Measurements from ENCODE around the gene HCAR1.
"Not testable (repeated sequence)": the region's sequence is repeated elsewhere in the genome, so short reads cannot be mapped to it uniquely, and the experiment has no call there.

The HCAR1 gene

DNA sequence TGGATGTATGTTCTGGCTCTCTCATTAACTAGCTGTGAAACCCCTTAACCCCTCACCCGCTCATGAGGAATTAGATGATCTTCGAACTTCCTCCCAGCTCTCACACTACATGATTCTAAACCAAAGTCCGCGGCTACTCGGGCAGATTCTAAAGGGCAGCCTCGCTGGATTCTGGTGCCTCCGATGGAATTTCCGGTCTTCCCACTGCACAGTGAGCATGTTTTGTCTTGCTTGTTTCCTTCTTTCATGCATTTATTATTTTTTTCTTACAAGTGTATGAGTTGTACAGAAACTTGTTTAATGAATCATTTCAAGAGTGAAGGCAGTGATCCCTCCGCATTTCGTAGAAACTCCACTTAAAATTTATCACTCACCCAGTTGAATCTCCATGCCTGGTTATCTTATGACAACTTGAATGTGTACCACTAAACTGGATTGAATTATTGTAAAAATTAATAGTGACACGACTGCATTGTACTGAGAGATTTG lies 9.5 kb downstream of the HCAR1 start:
- peak; percentile 44 for DNase-seq (ENCODE audit: low read depth)
- no peak overlapping the region for H3K4me3 ChIP-seq (ENCODE audit: low read depth, low read length)
- TF ChIP-seq, protein P1, sequence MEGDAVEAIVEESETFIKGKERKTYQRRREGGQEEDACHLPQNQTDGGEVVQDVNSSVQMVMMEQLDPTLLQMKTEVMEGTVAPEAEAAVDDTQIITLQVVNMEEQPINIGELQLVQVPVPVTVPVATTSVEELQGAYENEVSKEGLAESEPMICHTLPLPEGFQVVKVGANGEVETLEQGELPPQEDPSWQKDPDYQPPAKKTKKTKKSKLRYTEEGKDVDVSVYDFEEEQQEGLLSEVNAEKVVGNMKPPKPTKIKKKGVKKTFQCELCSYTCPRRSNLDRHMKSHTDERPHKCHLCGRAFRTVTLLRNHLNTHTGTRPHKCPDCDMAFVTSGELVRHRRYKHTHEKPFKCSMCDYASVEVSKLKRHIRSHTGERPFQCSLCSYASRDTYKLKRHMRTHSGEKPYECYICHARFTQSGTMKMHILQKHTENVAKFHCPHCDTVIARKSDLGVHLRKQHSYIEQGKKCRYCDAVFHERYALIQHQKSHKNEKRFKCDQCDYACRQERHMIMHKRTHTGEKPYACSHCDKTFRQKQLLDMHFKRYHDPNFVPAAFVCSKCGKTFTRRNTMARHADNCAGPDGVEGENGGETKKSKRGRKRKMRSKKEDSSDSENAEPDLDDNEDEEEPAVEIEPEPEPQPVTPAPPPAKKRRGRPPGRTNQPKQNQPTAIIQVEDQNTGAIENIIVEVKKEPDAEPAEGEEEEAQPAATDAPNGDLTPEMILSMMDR (IDR thresholded peaks at IDR 0.05; ENCODE audit: low read depth, low read length, missing control alignments): no peak

DNA sequence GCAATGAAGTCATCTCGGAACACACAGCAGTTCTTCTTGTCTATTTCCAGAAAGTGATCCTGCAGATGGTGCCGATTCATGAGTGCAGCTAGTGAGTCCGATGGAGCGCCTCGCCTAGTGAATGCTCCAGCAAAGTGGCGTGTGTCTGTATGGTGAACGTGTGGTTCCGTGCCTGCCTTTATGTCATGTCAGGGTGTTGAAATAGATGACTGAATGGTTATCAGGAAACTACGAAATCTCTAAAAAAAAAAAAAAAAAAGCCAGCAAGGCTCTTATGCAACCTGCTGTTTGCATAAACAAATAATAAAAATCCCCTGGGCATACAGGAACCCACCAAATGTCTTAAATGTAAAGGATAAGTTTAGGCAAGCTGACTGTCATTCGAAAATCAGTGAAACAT lies 14.0 kb downstream of the HCAR1 start, which contains the start of gene HCAR3:
HCAR3 (minus strand) TSS at position 154 of the 400 bp plus-strand sequence; CDS start at position 80, 74 bp downstream.
- DNase-seq (ENCODE audit: low read depth): not testable (repeated sequence)
- peak within 1 kb of the TSS; percentile 14; the same call in 1 of the 2 replicates for H3K4me3 ChIP-seq (ENCODE audit: low read depth, low read length)

DNA sequence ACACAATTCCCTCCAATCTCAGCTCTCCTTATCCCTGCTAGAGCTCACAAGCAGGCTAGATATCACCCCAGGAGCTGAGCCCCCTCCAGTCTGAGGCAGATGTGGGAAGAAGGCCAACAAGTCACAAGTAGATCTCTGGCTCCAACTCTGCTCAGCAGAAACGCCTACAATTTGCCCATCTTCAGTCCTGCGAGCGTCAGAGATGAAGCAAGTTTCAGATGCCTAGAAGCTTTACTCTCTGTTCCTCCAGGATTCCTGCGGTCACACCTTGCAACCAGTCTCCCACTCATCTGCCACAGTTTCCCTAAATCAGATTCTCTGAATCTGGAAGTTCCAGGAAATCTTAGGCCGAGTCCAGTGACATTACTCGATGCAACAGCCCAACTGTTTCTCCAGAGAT lies 15.4 kb downstream of the HCAR1 start:
- peak overlapping the region; percentile 12; the same call in 1 of the 2 replicates for H3K4me3 ChIP-seq (ENCODE audit: low read depth, low read length)
- DNase-seq (ENCODE audit: low read depth): not testable (repeated sequence)

DNA sequence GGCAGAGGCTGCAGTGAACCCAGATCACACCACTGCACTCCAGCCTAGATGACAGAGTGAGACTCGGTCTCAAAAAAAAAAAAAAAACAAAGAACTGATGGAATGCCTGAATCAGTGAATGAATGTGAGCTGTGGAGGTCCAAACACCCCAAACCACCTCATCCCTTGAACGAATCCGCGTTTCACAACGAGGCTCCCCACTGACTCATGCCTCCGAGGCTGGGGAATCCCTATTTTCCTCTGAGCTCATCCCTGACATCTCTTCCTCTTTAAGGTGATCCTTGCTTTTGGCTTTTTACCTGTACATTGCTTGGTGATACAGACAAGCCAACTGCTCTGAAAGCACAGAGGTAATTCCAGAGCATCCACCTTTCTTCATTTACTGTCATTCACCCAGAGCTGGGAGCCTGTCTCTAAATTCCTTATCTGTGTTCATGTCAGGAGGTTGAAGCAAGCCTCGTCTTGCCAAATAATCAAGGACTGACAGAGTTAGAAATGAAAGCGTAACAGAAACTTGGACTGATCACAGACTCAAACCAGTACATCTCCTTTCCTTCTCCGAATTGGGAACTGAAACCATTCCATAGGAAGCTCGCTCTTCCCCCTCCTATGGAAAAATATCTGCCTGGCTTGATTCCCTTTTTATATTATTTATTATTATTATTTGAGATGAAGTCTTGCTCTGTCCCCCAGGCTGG lies 17.0 kb downstream of the HCAR1 start:
- not testable (repeated sequence) for DNase-seq (ENCODE audit: low read depth); H3K4me3 ChIP-seq (ENCODE audit: low read depth, low read length)

DNA sequence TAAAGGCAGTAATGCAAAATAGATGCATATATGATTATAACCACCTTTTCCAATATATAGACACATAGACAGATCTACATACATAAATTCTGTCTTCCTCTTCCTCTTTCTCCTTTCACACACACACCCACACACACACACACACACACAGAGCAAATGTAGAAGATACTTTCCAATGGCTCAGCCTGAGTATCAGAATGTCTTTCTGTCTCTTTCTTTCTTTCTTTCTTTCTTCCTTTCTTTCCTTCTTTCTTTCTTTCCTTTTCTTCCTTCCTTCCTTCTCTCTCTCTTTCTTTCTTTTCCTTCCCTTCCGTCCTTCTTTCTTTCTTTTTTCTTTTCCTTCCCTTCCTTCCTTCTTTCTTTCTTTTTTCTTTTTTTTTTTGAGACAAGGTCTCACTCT lies 19.4 kb downstream of the HCAR1 start:
- DNase-seq (ENCODE audit: low read depth); H3K4me3 ChIP-seq (ENCODE audit: low read depth, low read length): not testable (repeated sequence)

DNA sequence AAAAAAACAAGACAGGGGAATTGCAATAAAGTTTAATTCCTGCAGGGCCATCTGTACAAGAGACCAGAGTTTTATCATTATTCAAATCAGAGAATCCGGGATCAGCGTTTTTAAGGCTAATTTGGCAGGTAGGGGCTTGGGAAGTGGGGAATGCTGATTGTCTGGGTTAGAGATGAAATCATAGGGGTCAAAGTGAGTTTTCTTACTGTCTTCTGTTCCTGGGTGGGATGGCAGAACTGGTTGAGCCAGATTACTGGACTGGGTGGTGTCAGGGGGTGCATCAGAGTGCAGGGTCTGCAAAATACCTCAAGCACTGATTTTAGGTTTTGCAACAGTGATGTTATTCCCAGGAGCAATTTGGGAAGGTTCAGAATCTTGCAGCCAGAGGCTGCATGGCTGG lies 20.3 kb downstream of the HCAR1 start:
- DNase-seq (ENCODE audit: low read depth); H3K4me3 ChIP-seq (ENCODE audit: low read depth, low read length): not testable (repeated sequence)

DNA sequence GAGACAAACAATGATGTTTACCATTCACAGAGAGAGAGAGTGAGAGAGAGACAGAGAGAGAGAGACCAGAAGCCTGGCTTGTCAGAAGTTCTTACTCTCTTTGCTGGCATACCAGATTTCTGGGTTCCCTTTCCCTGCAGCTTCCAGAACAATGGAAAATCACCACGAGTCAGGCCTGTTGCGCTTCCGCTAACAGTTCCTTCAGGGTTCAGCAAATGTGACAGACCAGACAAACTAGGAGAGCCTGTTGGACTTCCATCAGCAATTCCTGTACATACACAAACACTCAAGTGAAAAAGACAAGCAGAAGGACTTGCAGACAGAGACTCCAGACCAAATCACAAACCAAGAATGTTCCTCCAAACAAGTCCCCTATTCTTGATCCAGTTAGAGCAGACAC lies 21.4 kb downstream of the HCAR1 start:
- H3K4me3 ChIP-seq (ENCODE audit: low read depth, low read length); DNase-seq (ENCODE audit: low read depth): not testable (repeated sequence)

DNA sequence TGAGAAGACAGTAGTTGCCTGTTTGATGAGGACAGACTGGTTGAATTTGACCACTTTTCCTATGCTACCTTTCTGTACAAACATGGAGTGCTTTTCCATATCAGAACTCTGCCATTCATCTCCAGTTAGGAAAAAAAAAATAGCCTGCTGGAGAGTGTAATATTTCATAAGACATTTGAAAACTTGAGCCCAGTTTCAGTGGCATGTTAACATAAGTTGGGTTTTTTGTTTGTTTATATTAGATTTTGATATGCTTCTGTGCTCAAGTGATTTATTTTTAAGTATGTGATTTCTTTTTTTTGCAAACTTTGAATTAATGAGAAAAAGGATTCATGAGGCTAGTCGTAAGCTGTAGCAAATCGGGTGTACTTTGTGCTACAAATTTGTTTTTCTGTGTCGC lies 26.8 kb downstream of the HCAR1 start:
- not testable (repeated sequence) for DNase-seq (ENCODE audit: low read depth); H3K4me3 ChIP-seq (ENCODE audit: low read depth, low read length)

DNA sequence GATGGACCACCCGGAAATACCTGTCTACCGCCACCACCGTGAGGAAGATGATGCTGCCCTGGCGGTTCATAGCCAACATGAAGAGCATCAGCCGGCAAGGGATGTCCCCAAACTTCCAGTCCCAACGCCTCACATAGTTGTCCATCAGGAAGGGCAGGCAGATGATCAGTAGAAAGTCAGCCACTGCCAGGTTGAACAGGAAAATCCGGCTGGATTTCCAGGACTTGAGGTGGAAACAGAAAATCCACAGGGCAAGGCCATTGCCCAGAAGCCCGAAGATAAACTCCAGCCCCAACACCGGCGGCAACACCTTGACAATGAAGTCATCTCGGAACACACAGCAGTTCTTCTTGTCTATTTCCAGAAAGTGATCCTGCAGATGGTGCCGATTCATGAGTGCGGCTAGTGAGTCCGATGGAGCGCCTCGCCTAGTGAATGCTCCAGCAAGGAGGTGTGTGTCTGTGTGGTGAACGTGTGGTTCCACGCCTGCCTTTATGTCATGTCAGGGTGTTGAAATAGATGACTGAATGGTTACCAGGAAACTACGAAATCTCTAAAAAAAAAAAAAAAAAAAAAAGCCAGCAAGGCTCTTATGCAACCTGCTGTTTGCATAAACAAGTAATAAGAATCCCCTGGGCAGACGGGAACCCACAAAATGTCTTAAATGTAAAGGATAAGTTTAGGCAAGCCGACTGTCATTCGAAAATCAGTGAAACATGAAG lies 27.6 kb downstream of the HCAR1 start, which contains the start of gene HCAR2:
HCAR2 (minus strand) TSS at position 468 of the 722 bp plus-strand sequence; CDS start at position 394, 74 bp downstream.
- not testable (repeated sequence) for H3K4me3 ChIP-seq (ENCODE audit: low read depth, low read length); DNase-seq (ENCODE audit: low read depth)

DNA sequence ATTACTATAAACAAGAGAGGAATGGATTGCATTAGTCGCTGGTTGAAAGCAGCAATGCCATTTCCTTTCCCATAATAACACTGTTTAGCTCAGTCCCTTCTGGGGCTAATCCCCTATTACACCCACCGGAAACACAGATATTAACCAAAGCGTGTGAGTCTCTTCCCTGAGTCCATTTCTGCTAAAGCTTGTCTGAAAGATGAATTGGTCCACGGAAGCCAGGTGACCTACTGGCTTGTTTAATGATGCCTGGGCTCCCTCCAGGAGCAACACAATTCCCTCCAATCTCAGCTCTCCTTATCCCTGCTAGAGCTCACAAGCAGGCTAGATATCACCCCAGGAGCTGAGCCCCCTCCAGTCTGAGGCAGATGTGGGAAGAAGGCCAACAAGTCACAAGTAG lies 29.2 kb downstream of the HCAR1 start:
- H3K4me3 ChIP-seq (ENCODE audit: low read depth, low read length); DNase-seq (ENCODE audit: low read depth): not testable (repeated sequence)

DNA sequence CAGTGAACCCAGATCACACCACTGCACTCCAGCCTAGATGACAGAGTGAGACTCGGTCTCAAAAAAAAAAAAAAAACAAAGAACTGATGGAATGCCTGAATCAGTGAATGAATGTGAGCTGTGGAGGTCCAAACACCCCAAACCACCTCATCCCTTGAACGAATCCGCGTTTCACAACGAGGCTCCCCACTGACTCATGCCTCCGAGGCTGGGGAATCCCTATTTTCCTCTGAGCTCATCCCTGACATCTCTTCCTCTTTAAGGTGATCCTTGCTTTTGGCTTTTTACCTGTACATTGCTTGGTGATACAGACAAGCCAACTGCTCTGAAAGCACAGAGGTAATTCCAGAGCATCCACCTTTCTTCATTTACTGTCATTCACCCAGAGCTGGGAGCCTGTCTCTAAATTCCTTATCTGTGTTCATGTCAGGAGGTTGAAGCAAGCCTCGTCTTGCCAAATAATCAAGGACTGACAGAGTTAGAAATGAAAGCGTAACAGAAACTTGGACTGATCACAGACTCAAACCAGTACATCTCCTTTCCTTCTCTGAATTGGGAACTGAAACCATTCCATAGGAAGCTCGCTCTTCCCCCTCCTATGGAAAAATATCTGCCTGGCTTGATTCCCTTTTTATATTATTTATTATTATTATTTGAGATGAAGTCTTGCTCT lies 30.5 kb downstream of the HCAR1 start:
- H3K4me3 ChIP-seq (ENCODE audit: low read depth, low read length); DNase-seq (ENCODE audit: low read depth): not testable (repeated sequence)

DNA sequence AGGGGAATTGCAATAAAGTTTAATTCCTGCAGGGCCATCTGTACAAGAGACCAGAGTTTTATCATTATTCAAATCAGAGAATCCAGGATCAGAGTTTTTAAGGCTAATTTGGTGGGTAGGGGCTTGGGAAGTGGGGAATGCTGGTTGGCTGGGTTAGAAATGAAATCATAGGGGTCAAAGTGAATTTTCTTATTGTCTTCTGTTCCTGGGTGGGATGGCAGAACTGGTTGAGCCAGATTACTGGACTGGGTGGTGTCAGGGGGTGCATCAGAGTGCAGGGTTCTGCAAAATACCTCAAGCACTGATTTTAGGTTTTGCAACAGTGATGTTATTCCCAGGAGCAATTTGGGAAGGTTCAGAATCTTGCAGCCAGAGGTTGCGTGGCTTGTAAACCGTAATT lies 33.7 kb downstream of the HCAR1 start:
- H3K4me3 ChIP-seq (ENCODE audit: low read depth, low read length); DNase-seq (ENCODE audit: low read depth): not testable (repeated sequence)

DNA sequence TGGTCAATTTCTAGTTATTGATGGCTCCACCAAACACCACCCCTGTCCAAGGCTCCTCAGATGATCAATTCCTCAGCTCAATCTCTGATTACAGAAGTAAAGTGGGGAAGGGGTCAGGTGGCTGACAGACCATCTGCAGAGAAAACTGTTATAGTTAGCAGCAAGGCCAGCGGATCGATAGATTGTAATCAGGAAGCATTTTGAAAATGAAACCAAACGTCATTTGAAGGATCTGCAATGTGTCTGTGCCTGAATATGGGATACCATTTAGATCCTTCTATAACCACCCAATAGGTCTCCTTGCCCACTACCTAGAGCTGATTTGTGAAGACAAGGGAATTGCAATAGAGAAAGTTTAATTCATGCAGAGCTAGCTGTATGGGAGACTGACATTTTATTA lies 39.1 kb downstream of the HCAR1 start:
- H3K4me3 ChIP-seq (ENCODE audit: low read depth, low read length): no peak overlapping the region
- TF ChIP-seq, protein P1 (IDR thresholded peaks at IDR 0.05; ENCODE audit: low read depth, low read length, missing control alignments): no peak
- DNase-seq (ENCODE audit: low read depth): no peak
